ENCODE data around the gene MRPL55. TPM values are rescaled to one million over a fixed set of nuclear protein-coding genes. Genes with fewer than 3 reads are reported as not detected.

The MRPL55 gene
- polyA plus RNA-seq, 1 donor from 2014 or later: 168 TPM

GRCh38 chr1:228150120-228150460 lies 41.0 kb upstream of the MRPL55 start:
- no peaks in the 10 kb centered on the region for H3K36me3 ChIP-seq (ENCODE audit: insufficient read depth, low read length)
- no peak overlapping the region for H3K4me3 ChIP-seq (ENCODE audit: low read length)
- no peaks in the 10 kb centered on the region for H3K9me2 ChIP-seq (ENCODE audit: insufficient read depth, low read length)
- H3K27ac ChIP-seq (ENCODE audit: low read length): no peak overlapping the region
- no peaks in the 10 kb centered on the region for H3K79me2 ChIP-seq (replicated peaks; ENCODE audit: insufficient read depth, low read length)
- no peaks in the 10 kb centered on the region for H3K9me3 ChIP-seq (ENCODE audit: low read length)
- H3K9ac ChIP-seq (ENCODE audit: low read length): no peak overlapping the region
- H2AFZ ChIP-seq (ENCODE audit: low read depth, low read length): no peak overlapping the region
- TF ChIP-seq, protein P1, sequence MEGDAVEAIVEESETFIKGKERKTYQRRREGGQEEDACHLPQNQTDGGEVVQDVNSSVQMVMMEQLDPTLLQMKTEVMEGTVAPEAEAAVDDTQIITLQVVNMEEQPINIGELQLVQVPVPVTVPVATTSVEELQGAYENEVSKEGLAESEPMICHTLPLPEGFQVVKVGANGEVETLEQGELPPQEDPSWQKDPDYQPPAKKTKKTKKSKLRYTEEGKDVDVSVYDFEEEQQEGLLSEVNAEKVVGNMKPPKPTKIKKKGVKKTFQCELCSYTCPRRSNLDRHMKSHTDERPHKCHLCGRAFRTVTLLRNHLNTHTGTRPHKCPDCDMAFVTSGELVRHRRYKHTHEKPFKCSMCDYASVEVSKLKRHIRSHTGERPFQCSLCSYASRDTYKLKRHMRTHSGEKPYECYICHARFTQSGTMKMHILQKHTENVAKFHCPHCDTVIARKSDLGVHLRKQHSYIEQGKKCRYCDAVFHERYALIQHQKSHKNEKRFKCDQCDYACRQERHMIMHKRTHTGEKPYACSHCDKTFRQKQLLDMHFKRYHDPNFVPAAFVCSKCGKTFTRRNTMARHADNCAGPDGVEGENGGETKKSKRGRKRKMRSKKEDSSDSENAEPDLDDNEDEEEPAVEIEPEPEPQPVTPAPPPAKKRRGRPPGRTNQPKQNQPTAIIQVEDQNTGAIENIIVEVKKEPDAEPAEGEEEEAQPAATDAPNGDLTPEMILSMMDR (IDR thresholded peaks at IDR 0.05; ENCODE audit: poor library complexity, severe bottlenecking): no peak
- TF ChIP-seq, protein P2, sequence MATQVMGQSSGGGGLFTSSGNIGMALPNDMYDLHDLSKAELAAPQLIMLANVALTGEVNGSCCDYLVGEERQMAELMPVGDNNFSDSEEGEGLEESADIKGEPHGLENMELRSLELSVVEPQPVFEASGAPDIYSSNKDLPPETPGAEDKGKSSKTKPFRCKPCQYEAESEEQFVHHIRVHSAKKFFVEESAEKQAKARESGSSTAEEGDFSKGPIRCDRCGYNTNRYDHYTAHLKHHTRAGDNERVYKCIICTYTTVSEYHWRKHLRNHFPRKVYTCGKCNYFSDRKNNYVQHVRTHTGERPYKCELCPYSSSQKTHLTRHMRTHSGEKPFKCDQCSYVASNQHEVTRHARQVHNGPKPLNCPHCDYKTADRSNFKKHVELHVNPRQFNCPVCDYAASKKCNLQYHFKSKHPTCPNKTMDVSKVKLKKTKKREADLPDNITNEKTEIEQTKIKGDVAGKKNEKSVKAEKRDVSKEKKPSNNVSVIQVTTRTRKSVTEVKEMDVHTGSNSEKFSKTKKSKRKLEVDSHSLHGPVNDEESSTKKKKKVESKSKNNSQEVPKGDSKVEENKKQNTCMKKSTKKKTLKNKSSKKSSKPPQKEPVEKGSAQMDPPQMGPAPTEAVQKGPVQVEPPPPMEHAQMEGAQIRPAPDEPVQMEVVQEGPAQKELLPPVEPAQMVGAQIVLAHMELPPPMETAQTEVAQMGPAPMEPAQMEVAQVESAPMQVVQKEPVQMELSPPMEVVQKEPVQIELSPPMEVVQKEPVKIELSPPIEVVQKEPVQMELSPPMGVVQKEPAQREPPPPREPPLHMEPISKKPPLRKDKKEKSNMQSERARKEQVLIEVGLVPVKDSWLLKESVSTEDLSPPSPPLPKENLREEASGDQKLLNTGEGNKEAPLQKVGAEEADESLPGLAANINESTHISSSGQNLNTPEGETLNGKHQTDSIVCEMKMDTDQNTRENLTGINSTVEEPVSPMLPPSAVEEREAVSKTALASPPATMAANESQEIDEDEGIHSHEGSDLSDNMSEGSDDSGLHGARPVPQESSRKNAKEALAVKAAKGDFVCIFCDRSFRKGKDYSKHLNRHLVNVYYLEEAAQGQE (IDR thresholded peaks at IDR 0.05; ENCODE audit: borderline replicate concordance): no peak
- TF ChIP-seq TAF1 (IDR thresholded peaks at IDR 0.05; ENCODE audit: low read depth): no peak
- TF ChIP-seq SMC3 (conservative IDR thresholded peaks at IDR 0.05; ENCODE audit: poor library complexity): no peak
- TF ChIP-seq RAD21 (conservative IDR thresholded peaks at IDR 0.05): no peak
- H3K27me3 ChIP-seq (ENCODE audit: insufficient read depth, low read depth, low read length): no peaks in the 10 kb centered on the region
- no peaks in the 10 kb centered on the region for H4K20me1 ChIP-seq (ENCODE audit: insufficient read depth)
- no peaks in the 10 kb centered on the region for H3F3A ChIP-seq (ENCODE audit: insufficient read depth, low read length, poor library complexity, severe bottlenecking)
- H3K4me2 ChIP-seq (ENCODE audit: low read length): no peak overlapping the region

GRCh38 chr1:228149406-228150119 lies 40.5 kb upstream of the MRPL55 start, which contains the start of gene GJC2:
Gene GJC2 (plus strand): TSS chr1:228149930. CDS start chr1:228157759, 7,829 bp downstream.
- no peaks in the 10 kb centered on the region for H3K36me3 ChIP-seq (ENCODE audit: insufficient read depth, low read length)
- no peak within 1 kb of the TSS for H3K9ac ChIP-seq (ENCODE audit: low read length)
- no peaks in the 10 kb centered on the region for H4K20me1 ChIP-seq (ENCODE audit: insufficient read depth)

More at GRCh38 chr1:228149406-228150119, 40.5 kb upstream of the MRPL55 start, which contains the start of gene GJC2:
- Histone ChIP-seq H3K9me2 (ENCODE audit: insufficient read depth, low read length) (no peaks in the 10 kb centered on the region), H3K79me2 (replicated peaks; ENCODE audit: insufficient read depth, low read length) (no peaks in the 10 kb centered on the region), H3K4me3 (ENCODE audit: low read length) (no peak within 1 kb of the TSS), H3F3A (ENCODE audit: insufficient read depth, low read length, poor library complexity, severe bottlenecking) (no peaks in the 10 kb centered on the region), H3K27me3 (ENCODE audit: insufficient read depth, low read depth, low read length) (no peaks in the 10 kb centered on the region), H3K27ac (ENCODE audit: low read length) (no peak within 1 kb of the TSS), H2AFZ (ENCODE audit: low read depth, low read length) (no peak within 1 kb of the TSS), H3K4me2 (ENCODE audit: low read length) (no peak within 1 kb of the TSS), H3K9me3 (ENCODE audit: low read length) (no peaks in the 10 kb centered on the region)
- no peak for TF ChIP-seq EP300 (conservative IDR thresholded peaks at IDR 0.05; ENCODE audit: poor library complexity, severe bottlenecking)
- TF ChIP-seq TAF1 (IDR thresholded peaks at IDR 0.05; ENCODE audit: low read depth): no peak
- no peak for TF ChIP-seq EZH2 (IDR thresholded peaks at IDR 0.05; ENCODE audit: borderline replicate concordance, insufficient read depth, low read length, poor library complexity, severe bottlenecking)
- TF ChIP-seq, protein P2 (IDR thresholded peaks at IDR 0.05; ENCODE audit: borderline replicate concordance): no peak
- no peak for TF ChIP-seq POLR2AphosphoS5 (IDR thresholded peaks at IDR 0.05)
- TF ChIP-seq SMC3 (conservative IDR thresholded peaks at IDR 0.05; ENCODE audit: poor library complexity): no peak
- no peak for TF ChIP-seq RAD21 (conservative IDR thresholded peaks at IDR 0.05)
- TF ChIP-seq MXI1 (conservative IDR thresholded peaks at IDR 0.05; ENCODE audit: poor library complexity, severe bottlenecking): no peak
- TF ChIP-seq, protein P1 (IDR thresholded peaks at IDR 0.05; ENCODE audit: poor library complexity, severe bottlenecking): no peak
